OCI-M2 (cell line): Measurements from ENCODE around the gene FOS.
"Not testable (repeated sequence)": the region's sequence is repeated elsewhere in the genome, so short reads cannot be mapped to it uniquely, and the experiment has no call there.

ENCODE experiments used
- DNase-seq: peaks from one replicate; lab custom pipeline; 2025; ENCODE audit not compliant: unreplicated experiment; lab: John Stamatoyannopoulos, UW

FOS gene

GRCh38 chr14:75275598-75275997 lies 3.0 kb upstream of the FOS start:
- DNase-seq: no peak

GRCh38 chr14:75277008-75277814 lies 1.4 kb upstream of the FOS start:
- no peak for DNase-seq

GRCh38 chr14:75277815-75278421 lies 710 bp upstream of the FOS start:
- DNase-seq: no peak

GRCh38 chr14:75279153-75279762 lies 630 bp downstream of the FOS start:
- no peak for DNase-seq

GRCh38 chr14:75279763-75280290 lies 1.2 kb downstream of the FOS start:
- DNase-seq: no peak

GRCh38 chr14:75280291-75280830 lies 1.7 kb downstream of the FOS start:
- no peak for DNase-seq

- no peak for DNase-seq
Measured at GRCh38 chr14:75280831-75281653, 2.4 kb downstream of the FOS start.

GRCh38 chr14:75281654-75282019 lies 3.0 kb downstream of the FOS start:
- DNase-seq: no peak

GRCh38 chr14:75282170-75282554 lies 3.5 kb downstream of the FOS start:
- DNase-seq: no peak

GRCh38 chr14:75282555-75283161 lies 4.0 kb downstream of the FOS start:
- not testable (repeated sequence) for DNase-seq

GRCh38 chr14:75283162-75283832 lies 4.7 kb downstream of the FOS start:
- no peak for DNase-seq

- no peak for DNase-seq
Measured at GRCh38 chr14:75283833-75284563, 5.4 kb downstream of the FOS start.

GRCh38 chr14:75285331-75285730 lies 6.7 kb downstream of the FOS start:
- no peak for DNase-seq

- no peak for DNase-seq
Measured at GRCh38 chr14:75286313-75286712, 7.7 kb downstream of the FOS start.

- DNase-seq: no peak
Measured at GRCh38 chr14:75289840-75290388, 11.3 kb downstream of the FOS start.

GRCh38 chr14:75290851-75291250 lies 12.2 kb downstream of the FOS start:
- no peak for DNase-seq

- no peak for DNase-seq
Measured at GRCh38 chr14:75291331-75291730, 12.7 kb downstream of the FOS start.

GRCh38 chr14:75292101-75292563 lies 13.5 kb downstream of the FOS start:
- DNase-seq: no peak

GRCh38 chr14:75292886-75293285 lies 14.3 kb downstream of the FOS start:
- no peak for DNase-seq
